Activated CD8-positive, alpha-beta memory T cell treated with anti-CD3 and anti-CD28 coated beads, Interleukin-2, amount 10 ng/mL, durations not matched to agents 7 days and 5 days (primary cell): ENCODE data around the gene ZNF157. TPM values are rescaled to one million over a fixed set of nuclear protein-coding genes. Genes with fewer than 3 reads are reported as not detected.
"Not testable (repeated sequence)": the region's sequence is repeated elsewhere in the genome, so short reads cannot be mapped to it uniquely, and the experiment has no call there.

Experiments
- ATAC-seq: fragments of 150-1000 bp; cut with Tn5 transposase; one replicate; pipeline ENCODE4 v1.10.0; 2021; ENCODE audit warnings: moderate library complexity
- CTCF ChIA-PET: fragments of 350-600 bp; sonication (Branson Sonifier 250); formaldehyde crosslinking; loops from one replicate; lab custom pipeline; 2021; ENCODE audit warnings: antibody characterized with exemption; lab: Charles Lee
- DNase-seq: peaks from one replicate; pipeline ENCODE4 v3.0.0-alpha.2; 2020
- H3K27ac Mint-ChIP-seq: one replicate; pipeline ENCODE4 v1.8.0; 2021; ENCODE audit warnings: mild to moderate bottlenecking, mixed read lengths
- H3K27me3 Mint-ChIP-seq: one replicate; pipeline ENCODE4 v1.8.0; 2021; ENCODE audit warnings: mixed read lengths
- H3K36me3 Mint-ChIP-seq: one replicate; pipeline ENCODE4 v1.8.0; 2021; ENCODE audit warnings: mild to moderate bottlenecking, mixed read lengths
- H3K4me1 Mint-ChIP-seq: one replicate; pipeline ENCODE4 v1.8.0; 2021; ENCODE audit warnings: mixed read lengths
- H3K4me3 Mint-ChIP-seq: one replicate; pipeline ENCODE4 v1.8.0; 2021; ENCODE audit warnings: mild to moderate bottlenecking, moderate library complexity, mixed read lengths
- H3K9me3 Mint-ChIP-seq: one replicate; pipeline ENCODE4 v1.8.0; 2022; ENCODE audit warnings: low read depth, mixed read lengths
- total RNA-seq, 2 experiments: library from RNA; stranded (reverse); gene quantifications; one replicate each; pipeline ENCODE4 v1.2.3, GENCODE V29; 2021

The ZNF157 gene
- total RNA-seq, 2 experiments from 2014 or later: 0.19 to 0.23 TPM

- H3K36me3 Mint-ChIP-seq, H3K27me3 Mint-ChIP-seq, DNase-seq, H3K4me3 Mint-ChIP-seq, CTCF ChIA-PET, ATAC-seq, H3K9me3 Mint-ChIP-seq: not testable (repeated sequence)
- H3K4me1 Mint-ChIP-seq: peaks cover 18% of the 10 kb centered on the region
- H3K27ac Mint-ChIP-seq: peak overlapping the region; percentile 49
These were observed 10.5 kb downstream of the ZNF157 start for GRCh38 chrX:47380837-47381236.

GRCh38 chrX:47384502-47384901, 14.1 kb downstream of the ZNF157 start:
- H3K4me3 Mint-ChIP-seq: no peak overlapping the region
- no peak overlapping the region for H3K27ac Mint-ChIP-seq
- ATAC-seq: peak; percentile 73
- CTCF ChIA-PET: interaction anchor here (0.7 to 2.5 kb wide), 16 partner anchors 9 to 290 kb away, joined by 3 to 17 read pairs (median 4); partner anchors contain the start of genes NDUFB11 and RBM10
- peaks cover 18% of the 10 kb centered on the region for H3K4me1 Mint-ChIP-seq
- no peaks in the 10 kb centered on the region for H3K9me3 Mint-ChIP-seq
- no peaks in the 10 kb centered on the region for H3K36me3 Mint-ChIP-seq
- no peaks in the 10 kb centered on the region for H3K27me3 Mint-ChIP-seq
- DNase-seq: peak; percentile 73

GRCh38 chrX:47390780-47391179, 20.4 kb downstream of the ZNF157 start:
- no peak for ATAC-seq
- no peaks in the 10 kb centered on the region for H3K9me3 Mint-ChIP-seq
- no peaks in the 10 kb centered on the region for H3K27me3 Mint-ChIP-seq
- H3K4me1 Mint-ChIP-seq: peaks cover 5% of the 10 kb centered on the region
- CTCF ChIA-PET: no interaction called here
- no peak overlapping the region for H3K4me3 Mint-ChIP-seq
- no peaks in the 10 kb centered on the region for H3K36me3 Mint-ChIP-seq
- no peak for DNase-seq
- H3K27ac Mint-ChIP-seq: no peak overlapping the region

- ATAC-seq (no peak), DNase-seq (no peak)
- H3K4me1 Mint-ChIP-seq: no peaks in the 10 kb centered on the region
- CTCF ChIA-PET: no interaction called here
- H3K4me3 Mint-ChIP-seq: no peak overlapping the region
- H3K27ac Mint-ChIP-seq: no peak overlapping the region
- H3K9me3 Mint-ChIP-seq: peaks cover 15% of the 10 kb centered on the region
- no peaks in the 10 kb centered on the region for H3K27me3 Mint-ChIP-seq
- H3K36me3 Mint-ChIP-seq: peaks cover 22% of the 10 kb centered on the region
These were observed 42.8 kb downstream of the ZNF157 start for GRCh38 chrX:47413179-47413594.

- DNase-seq (no peak), ATAC-seq (no peak)
- peaks cover 3% of the 10 kb centered on the region for H3K36me3 Mint-ChIP-seq
- no peaks in the 10 kb centered on the region for H3K4me1 Mint-ChIP-seq
- H3K9me3 Mint-ChIP-seq: peaks cover 7% of the 10 kb centered on the region
- no peaks in the 10 kb centered on the region for H3K27me3 Mint-ChIP-seq
- CTCF ChIA-PET: no interaction called here
- H3K4me3 Mint-ChIP-seq: no peak overlapping the region
- no peak overlapping the region for H3K27ac Mint-ChIP-seq
These were observed 49.9 kb downstream of the ZNF157 start for GRCh38 chrX:47420265-47420664.

GRCh38 chrX:47420962-47421361, 50.6 kb downstream of the ZNF157 start:
- H3K4me1 Mint-ChIP-seq: no peaks in the 10 kb centered on the region
- H3K4me3 Mint-ChIP-seq: no peak overlapping the region
- H3K27me3 Mint-ChIP-seq: no peaks in the 10 kb centered on the region
- no peak for ATAC-seq
- peaks cover 3% of the 10 kb centered on the region for H3K36me3 Mint-ChIP-seq
- DNase-seq: no peak
- no peak overlapping the region for H3K27ac Mint-ChIP-seq
- H3K9me3 Mint-ChIP-seq: peaks cover 7% of the 10 kb centered on the region
- CTCF ChIA-PET: no interaction called here

GRCh38 chrX:47422444-47422843, 52.1 kb downstream of the ZNF157 start:
- Mint-ChIP-seq H3K36me3 (peaks cover 1% of the 10 kb centered on the region), H3K9me3 (peaks cover 7% of the 10 kb centered on the region), H3K27ac (no peak overlapping the region), H3K4me1 (no peaks in the 10 kb centered on the region), H3K4me3 (no peak overlapping the region), H3K27me3 (no peaks in the 10 kb centered on the region)
- DNase-seq (no peak), ATAC-seq (no peak)
- CTCF ChIA-PET: no interaction called here

- Mint-ChIP-seq H3K27ac (no peak overlapping the region), H3K4me3 (no peak overlapping the region), H3K9me3 (no peaks in the 10 kb centered on the region), H3K4me1 (no peaks in the 10 kb centered on the region), H3K27me3 (no peaks in the 10 kb centered on the region), H3K36me3 (peaks cover 1% of the 10 kb centered on the region)
- CTCF ChIA-PET: no interaction called here
- ATAC-seq (no peak), DNase-seq (no peak)
These were observed 60.5 kb downstream of the ZNF157 start for GRCh38 chrX:47430925-47431324.

- H3K27ac Mint-ChIP-seq: no peak overlapping the region
- H3K36me3 Mint-ChIP-seq: peaks cover 61% of the 10 kb centered on the region
- CTCF ChIA-PET: no interaction called here
- H3K9me3 Mint-ChIP-seq: peaks cover 25% of the 10 kb centered on the region
- no peak for ATAC-seq
- DNase-seq: no peak
- no peaks in the 10 kb centered on the region for H3K27me3 Mint-ChIP-seq
- H3K4me3 Mint-ChIP-seq: no peak overlapping the region
- H3K4me1 Mint-ChIP-seq: no peaks in the 10 kb centered on the region
These were observed 76.1 kb downstream of the ZNF157 start for GRCh38 chrX:47446431-47446830.

- CTCF ChIA-PET: no interaction called here
- H3K36me3 Mint-ChIP-seq: peaks cover 63% of the 10 kb centered on the region
- H3K27me3 Mint-ChIP-seq: no peaks in the 10 kb centered on the region
- no peaks in the 10 kb centered on the region for H3K4me1 Mint-ChIP-seq
- DNase-seq (no peak), ATAC-seq (no peak)
- no peak overlapping the region for H3K4me3 Mint-ChIP-seq
- peaks cover 23% of the 10 kb centered on the region for H3K9me3 Mint-ChIP-seq
- no peak overlapping the region for H3K27ac Mint-ChIP-seq
These were observed 76.6 kb downstream of the ZNF157 start for GRCh38 chrX:47446971-47447370.

GRCh38 chrX:47447607-47448006, 77.2 kb downstream of the ZNF157 start:
- Mint-ChIP-seq H3K36me3 (peaks cover 68% of the 10 kb centered on the region), H3K27ac (no peak overlapping the region), H3K27me3 (no peaks in the 10 kb centered on the region), H3K4me1 (no peaks in the 10 kb centered on the region), H3K4me3 (no peak overlapping the region), H3K9me3 (peaks cover 22% of the 10 kb centered on the region)
- CTCF ChIA-PET: no interaction called here
- DNase-seq (no peak), ATAC-seq (no peak)

GRCh38 chrX:47448165-47448806, 77.9 kb downstream of the ZNF157 start:
- Mint-ChIP-seq H3K4me1 (no peaks in the 10 kb centered on the region), H3K9me3 (peaks cover 22% of the 10 kb centered on the region), H3K4me3 (no peak overlapping the region), H3K36me3 (peaks cover 74% of the 10 kb centered on the region), H3K27ac (no peak overlapping the region), H3K27me3 (no peaks in the 10 kb centered on the region)
- no peak for ATAC-seq
- CTCF ChIA-PET: no interaction called here
- no peak for DNase-seq

GRCh38 chrX:47452112-47452511, 81.7 kb downstream of the ZNF157 start:
- Mint-ChIP-seq H3K27me3 (no peaks in the 10 kb centered on the region), H3K4me1 (no peaks in the 10 kb centered on the region), H3K9me3 (peaks cover 24% of the 10 kb centered on the region), H3K4me3 (no peak overlapping the region), H3K27ac (no peak overlapping the region), H3K36me3 (peaks cover 88% of the 10 kb centered on the region)
- ATAC-seq (no peak), DNase-seq (no peak)
- CTCF ChIA-PET: no interaction called here

- H3K27me3 Mint-ChIP-seq: no peaks in the 10 kb centered on the region
- ATAC-seq (no peak), DNase-seq (no peak)
- H3K9me3 Mint-ChIP-seq: peaks cover 4% of the 10 kb centered on the region
- no peak overlapping the region for H3K4me3 Mint-ChIP-seq
- no peak overlapping the region for H3K27ac Mint-ChIP-seq
- H3K36me3 Mint-ChIP-seq: peaks cover 66% of the 10 kb centered on the region
- H3K4me1 Mint-ChIP-seq: peaks cover 12% of the 10 kb centered on the region
- CTCF ChIA-PET: no interaction called here
These were observed 85.7 kb downstream of the ZNF157 start for GRCh38 chrX:47456080-47456479.
